KMS-11 (cell line): ENCODE measurements around the gene LRCOL1.

Experiments used
- H2AFZ ChIP-seq: fragments of 200-600 bp; sonication (generic); 2 replicates; pipeline ENCODE4 v1.6.1; 2016; ENCODE audit warnings: antibody characterized with exemption, mixed run types, low read depth
- H3K27ac ChIP-seq: fragments of 200-600 bp; sonication (generic); 2 replicates; pipeline ENCODE4 v1.6.1; 2016; ENCODE audit warnings: mild to moderate bottlenecking, mixed run types
- H3K27me3 ChIP-seq: fragments of 200-600 bp; sonication (generic); 2 replicates; pipeline ENCODE4 v1.6.1; 2017; ENCODE audit warnings: mild to moderate bottlenecking, low read depth, mixed run types, moderate library complexity; ENCODE audit not compliant: insufficient read depth
- H3K36me3 ChIP-seq: fragments of 200-600 bp; sonication (generic); 2 replicates; pipeline ENCODE4 v1.6.1; 2017; ENCODE audit warnings: mild to moderate bottlenecking, mixed run types; ENCODE audit not compliant: insufficient read depth
- H3K4me1 ChIP-seq: fragments of 200-600 bp; sonication (generic); 2 replicates; pipeline ENCODE4 v1.6.1; 2016; ENCODE audit warnings: mild to moderate bottlenecking, low read depth, mixed run types; ENCODE audit not compliant: poor library complexity, severe bottlenecking
- H3K4me2 ChIP-seq: fragments of 200-600 bp; sonication (generic); 2 replicates; pipeline ENCODE4 v1.7.0; 2016; ENCODE audit warnings: mild to moderate bottlenecking, mixed run types
- H3K4me3 ChIP-seq: fragments of 200-600 bp; sonication (generic); IDR thresholded peaks from 2 replicates; pipeline ENCODE4 v1.6.1; 2017; ENCODE audit warnings: low read depth, low read length, mixed read lengths; ENCODE audit not compliant: insufficient read depth
- H3K79me2 ChIP-seq: fragments of 200-600 bp; sonication (generic); 2 replicates; pipeline ENCODE4 v1.6.1; 2016; ENCODE audit warnings: low read depth, mixed run types; ENCODE audit not compliant: insufficient read depth
- H3K9ac ChIP-seq: fragments of 200-600 bp; sonication (generic); 2 replicates; pipeline ENCODE4 v1.6.1; 2016; ENCODE audit warnings: mild to moderate bottlenecking, mixed run types
- H4K20me1 ChIP-seq: fragments of 200-600 bp; sonication (generic); 2 replicates; pipeline ENCODE4 v1.6.1; 2016; ENCODE audit warnings: mild to moderate bottlenecking, mixed run types; ENCODE audit not compliant: insufficient read depth
- CTCF ChIP-seq: fragments of 200-600 bp; sonication (generic); conservative IDR thresholded peaks from 2 replicates; pipeline ENCODE4 v1.6.1; 2017; ENCODE audit warnings: low read depth, mild to moderate bottlenecking, antibody characterized with exemption, low read length, moderate library complexity, mixed read lengths

The LRCOL1 gene

GRCh38 chr12:132563911-132564310 lies 46.5 kb downstream of the LRCOL1 start:
- Histone ChIP-seq H3K4me1 (no peaks in the 10 kb centered on the region), H3K4me2 (no peak overlapping the region), H3K79me2 (no peaks in the 10 kb centered on the region), H2AFZ (no peak overlapping the region), H3K27me3 (no peaks in the 10 kb centered on the region), H3K4me3 (no peak overlapping the region), H3K9ac (no peak overlapping the region), H3K27ac (no peak overlapping the region), H3K36me3 (no peaks in the 10 kb centered on the region), H4K20me1 (no peaks in the 10 kb centered on the region)
- no peak for TF ChIP-seq CTCF

GRCh38 chr12:132562489-132563021 lies 47.8 kb downstream of the LRCOL1 start:
- no peak for TF ChIP-seq CTCF
- H3K9ac ChIP-seq: no peak overlapping the region
- H4K20me1 ChIP-seq: no peaks in the 10 kb centered on the region
- no peaks in the 10 kb centered on the region for H3K27me3 ChIP-seq
- no peak overlapping the region for H2AFZ ChIP-seq
- H3K36me3 ChIP-seq: no peaks in the 10 kb centered on the region
- no peak overlapping the region for H3K4me2 ChIP-seq
- no peaks in the 10 kb centered on the region for H3K79me2 ChIP-seq
- H3K4me1 ChIP-seq: no peaks in the 10 kb centered on the region
- no peak overlapping the region for H3K27ac ChIP-seq
- no peak overlapping the region for H3K4me3 ChIP-seq

GRCh38 chr12:132561427-132562156 lies 48.8 kb downstream of the LRCOL1 start:
- Histone ChIP-seq H3K27ac (no peak overlapping the region), H3K79me2 (no peaks in the 10 kb centered on the region), H3K9ac (no peak overlapping the region; the same call in 1 of the 2 replicates), H2AFZ (no peak overlapping the region), H3K4me1 (no peaks in the 10 kb centered on the region), H4K20me1 (no peaks in the 10 kb centered on the region), H3K4me2 (peak overlapping the region; percentile 73; the same call in 1 of the 2 replicates), H3K36me3 (no peaks in the 10 kb centered on the region), H3K27me3 (no peaks in the 10 kb centered on the region), H3K4me3 (no peak overlapping the region)
- TF ChIP-seq CTCF: no peak

DNA sequence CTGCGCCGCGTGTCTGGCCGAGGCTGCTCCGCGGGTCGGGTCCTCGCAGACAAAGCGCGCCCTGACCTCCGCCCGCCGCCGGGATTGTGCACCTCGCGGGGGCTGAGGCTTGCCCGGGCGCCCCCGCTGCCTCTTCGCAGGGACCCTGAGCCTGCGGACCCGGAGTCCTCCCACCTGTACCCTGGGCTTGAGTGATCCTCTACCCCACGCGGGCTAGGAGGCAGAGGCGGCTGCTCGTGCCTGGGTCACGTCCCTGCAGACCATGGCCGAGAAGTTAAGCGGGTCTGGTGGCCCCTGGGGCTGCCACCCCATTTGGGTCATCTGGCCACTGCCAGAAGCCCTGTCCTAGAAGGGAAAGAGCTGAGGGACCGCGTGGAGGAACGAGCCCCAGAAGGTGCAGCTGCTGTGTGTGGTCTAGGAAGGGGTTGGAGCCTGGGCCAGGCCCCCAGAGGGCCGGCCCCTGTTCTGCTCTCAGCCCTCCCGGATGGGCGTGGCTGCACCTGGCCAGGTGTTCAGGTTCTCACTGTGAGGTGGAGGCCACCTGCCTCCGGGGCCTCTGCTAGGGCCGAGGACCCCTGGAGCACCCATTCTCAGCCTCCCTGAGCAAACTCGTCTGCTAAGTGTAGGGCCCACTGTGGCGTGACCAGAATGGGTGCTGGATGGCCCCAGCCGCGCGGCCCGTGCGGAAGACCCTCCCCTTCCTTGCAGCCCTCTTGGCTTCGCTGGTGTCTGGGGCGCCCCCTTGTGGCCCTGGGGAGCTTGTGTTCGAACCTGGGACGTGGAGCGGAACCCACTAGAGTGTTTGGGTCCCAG lies 49.6 kb downstream of the LRCOL1 start:
- H3K4me1 ChIP-seq: no peaks in the 10 kb centered on the region
- no peaks in the 10 kb centered on the region for H3K79me2 ChIP-seq
- no peak overlapping the region for H3K4me3 ChIP-seq
- H4K20me1 ChIP-seq: no peaks in the 10 kb centered on the region
- H3K36me3 ChIP-seq: no peaks in the 10 kb centered on the region
- H3K27ac ChIP-seq: peak overlapping the region; percentile 36; the same call in 1 of the 2 replicates
- no peak overlapping the region for H2AFZ ChIP-seq
- TF ChIP-seq CTCF: peak; percentile 65
- no peaks in the 10 kb centered on the region for H3K27me3 ChIP-seq
- peak overlapping the region; percentile 73 for H3K4me2 ChIP-seq
- peak overlapping the region; percentile 77 for H3K9ac ChIP-seq
